ENCODE results near the gene PLOD2. TPM values are rescaled to one million over a fixed set of nuclear protein-coding genes. Genes with fewer than 3 reads are reported as not detected.

PLOD2 gene
- total and polyA plus RNA-seq, 2 of the 8 experiments (the other 6 are each of a cell fraction or from before 2014, with no cell fraction given) = 4.0 to 28.7 TPM

DNA sequence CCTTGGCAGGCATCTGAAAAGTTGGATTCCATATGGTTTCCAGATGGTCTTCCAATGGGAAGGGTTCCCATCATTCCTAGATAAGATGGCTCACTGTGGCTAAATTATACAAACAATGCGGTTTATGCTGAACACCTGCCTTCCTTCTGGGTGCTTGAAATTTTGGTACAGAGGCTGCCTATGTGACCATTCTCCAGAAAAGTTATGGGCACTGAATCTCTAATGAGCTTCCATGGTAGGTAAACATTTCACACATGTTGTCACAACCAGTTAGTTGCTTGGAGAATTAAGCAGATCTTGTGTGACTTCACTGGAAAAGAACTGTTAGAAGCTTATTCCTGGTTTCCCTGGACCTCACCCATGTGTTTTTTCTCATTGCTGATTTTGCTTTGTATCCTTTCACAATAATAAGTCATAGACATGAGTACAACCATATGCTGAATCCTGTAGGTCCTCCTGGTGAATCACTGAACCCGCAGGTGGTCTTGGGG lies 30.1 kb downstream of the PLOD2 start:
- Histone ChIP-seq H4K5ac (ENCODE audit: insufficient read length, low read depth, low read length) (no peak overlapping the region), H3K79me1 (ENCODE audit: low read depth, low read length) (no peaks in the 10 kb centered on the region), H2BK5ac (ENCODE audit: low read depth, low read length) (no peak overlapping the region), H2BK20ac (ENCODE audit: low read length) (no peak overlapping the region), H2BK15ac (ENCODE audit: low read length) (no peak overlapping the region), H4K91ac (replicated peaks; ENCODE audit: insufficient read length, low read length) (no peak overlapping the region), H2AFZ (ENCODE audit: low read length) (no peak overlapping the region), H4K20me1 (replicated peaks in 1 of 2; ENCODE audit: control insufficient read depth in 1 of 2, insufficient read depth in 2 of 2, low read length in 2 of 2) (peaks cover 0 to 2% of the 10 kb centered on the region in 2 experiments), H3K79me2 (ENCODE audit: control insufficient read depth in 1 of 2, insufficient read depth in 2 of 2, low read length in 2 of 2) (peaks cover 0 to 25% of the 10 kb centered on the region in 2 experiments; a peak in 2 of 4 replicates), H3K4me2 (ENCODE audit: insufficient read depth in 1 of 2, low read depth in 2 of 2, low read length in 2 of 2) (no peak overlapping the region), H3K23ac (ENCODE audit: insufficient read length) (no peak overlapping the region), H3K4me3 (ENCODE audit: extremely low read depth in 1 of 4, insufficient read depth in 2 of 4, low read depth in 3 of 4, low read length in 4 of 4) (no peak overlapping the region), H2BK12ac (ENCODE audit: low read depth, low read length) (no peak overlapping the region), H2AK5ac (ENCODE audit: low read depth, low read length) (no peak overlapping the region), H3K27me3 (replicated peaks in 1 of 4; ENCODE audit: control insufficient read depth in 3 of 4, extremely low read depth in 1 of 4, insufficient read depth in 3 of 4, low read length in 3 of 4) (no peaks in the 10 kb centered on the region), H3K18ac (ENCODE audit: extremely low read depth, low read length) (no peak overlapping the region), H3K23me2 (ENCODE audit: low read depth, low read length) (no peaks in the 10 kb centered on the region), H3K4me1 (replicated peaks in 1 of 4; ENCODE audit: control insufficient read depth in 3 of 4, insufficient read depth in 4 of 4, low read length in 3 of 4) (peaks cover 0 to 7% (median 2%) of the 10 kb centered on the region in 4 experiments; a peak in 1 of 7 replicates), H3K9me3 (ENCODE audit: insufficient read depth in 2 of 2, low read depth in 1 of 2, low read length in 1 of 2) (no peaks in the 10 kb centered on the region), H3K9ac (replicated peaks in 1 of 4; ENCODE audit: extremely low read depth in 1 of 4, low read depth in 3 of 4, low read length in 3 of 4) (no peak overlapping the region), H3K14ac (ENCODE audit: insufficient read length) (no peak overlapping the region), H3K4ac (replicated peaks; ENCODE audit: insufficient read length, low read depth, low read length) (no peak overlapping the region), H3K27ac (ENCODE audit: low read depth, low read length) (no peak overlapping the region), H4K8ac (ENCODE audit: extremely low read depth, insufficient read depth, low read length) (no peak overlapping the region), H2BK120ac (replicated peaks; ENCODE audit: low read depth, low read length) (no peak overlapping the region), H3K56ac (replicated peaks; ENCODE audit: insufficient read length, low read depth, low read length) (no peak overlapping the region), H3K36me3 (ENCODE audit: control insufficient read depth in 2 of 4, insufficient read depth in 4 of 4, low read length in 3 of 4) (no peaks in the 10 kb centered on the region)
- ChIA-PET POLR2A (ENCODE audit: partially characterized antibody) (interaction anchor here (0.8 kb wide), 1 partner anchor 30 kb away, joined by 3 read pairs; the partner anchor contains the start of gene PLOD2), CTCF (ENCODE audit: partially characterized antibody) (no interaction called here)
- DNase-seq (ENCODE audit: low read depth in 1 of 2, low spot score in 2 of 2) = no peak
- 88% methylated on average over 2 of the region's 2 CpGs; no CpG with 5 or more reads in 1 of the 2 experiments for WGBS, 2 experiments (ENCODE audit: extremely low coverage in 1 of 2, insufficient coverage in 1 of 2, insufficient read length in 1 of 2, insufficient replicate concordance in 2 of 2, low coverage in 1 of 2, low lambda C conversion rate in 2 of 2, missing lambda C conversion rate in 1 of 2)
- FAIRE-seq = no peak
- no peak for TF ChIP-seq JUN (IDR thresholded peaks at IDR 0.05; ENCODE audit: low read depth, low read length)
- no peak for TF ChIP-seq TCF12 (IDR thresholded peaks at IDR 0.05; ENCODE audit: low read depth, low read length)
- TF ChIP-seq KDM1A (IDR thresholded peaks at IDR 0.05; ENCODE audit: borderline replicate concordance, low read length) = no peak
- TF ChIP-seq GABPA (IDR thresholded peaks at IDR 0.05; ENCODE audit: borderline replicate concordance, insufficient read depth, low read length) = no peak
- no peak for TF ChIP-seq KDM4A (IDR thresholded peaks at IDR 0.05; ENCODE audit: low read depth, low read length, severe bottlenecking)
- no peak for TF ChIP-seq RNF2 (IDR thresholded peaks at IDR 0.05; ENCODE audit: borderline replicate concordance, low read depth, low read length, missing control alignments, poor library complexity, severe bottlenecking)
- no peak for TF ChIP-seq SIRT6 (IDR thresholded peaks at IDR 0.05; ENCODE audit: low read length)
- TF ChIP-seq HDAC2 (IDR thresholded peaks at IDR 0.05; ENCODE audit: borderline replicate concordance in 1 of 2, low read depth in 2 of 2, low read length in 2 of 2) = no peak
- no peak for TF ChIP-seq POLR2AphosphoS5 (IDR thresholded peaks at IDR 0.05; ENCODE audit: low read depth, low read length)
- TF ChIP-seq RFX5 (IDR thresholded peaks at IDR 0.05; ENCODE audit: borderline replicate concordance, low read depth, low read length) = no peak
- TF ChIP-seq TAF1 (IDR thresholded peaks at IDR 0.05; ENCODE audit: low read depth, low read length) = no peak
- no peak for TF ChIP-seq POU5F1 (IDR thresholded peaks at IDR 0.05; ENCODE audit: low read depth, low read length)
- no peak for TF ChIP-seq CBX8 (IDR thresholded peaks at IDR 0.05; ENCODE audit: borderline replicate concordance, low read depth, low read length)
- TF ChIP-seq ASH2L (IDR thresholded peaks at IDR 0.05; ENCODE audit: low read length) = no peak

Data from H1 (cell line).